GM10847 (cell line): ENCODE measurements around the gene TET1.

ENCODE experiments used
- POLR2A ChIP-seq: IDR thresholded peaks from 2 replicates; pipeline ENCODE4 v1.6.1; 2011; ENCODE audit not compliant: insufficient read length; ENCODE audit errors: extremely low read depth

Gene TET1

GRCh38 chr10:68732651-68733050 lies 172.5 kb downstream of the TET1 start:
- TF ChIP-seq POLR2A, result no peak

GRCh38 chr10:68734349-68734748 lies 174.2 kb downstream of the TET1 start:
- no peak for TF ChIP-seq POLR2A

GRCh38 chr10:68735119-68735518 lies 175.0 kb downstream of the TET1 start:
- TF ChIP-seq POLR2A, result no peak

DNA sequence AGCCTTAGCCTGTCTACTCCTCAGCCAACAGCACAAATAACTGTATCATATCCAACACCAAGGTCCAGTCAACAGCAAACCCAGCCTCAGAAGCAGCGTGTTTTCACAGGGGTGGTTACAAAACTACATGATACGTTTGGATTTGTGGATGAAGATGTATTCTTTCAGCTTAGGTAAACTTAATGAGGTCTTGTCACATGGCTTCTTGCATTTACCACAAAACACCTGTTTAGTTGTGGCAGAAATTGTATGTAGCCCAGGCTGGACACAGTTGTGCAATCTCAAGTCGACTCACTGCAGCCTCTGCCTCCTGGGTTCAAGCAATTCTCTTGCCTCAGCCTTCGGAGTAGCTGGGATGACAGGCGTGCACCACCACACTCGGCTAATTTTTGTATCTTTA lies 182.3 kb downstream of the TET1 start:
- no peak for TF ChIP-seq POLR2A
